ENCODE data around the gene PXDN.

Gene PXDN

DNA sequence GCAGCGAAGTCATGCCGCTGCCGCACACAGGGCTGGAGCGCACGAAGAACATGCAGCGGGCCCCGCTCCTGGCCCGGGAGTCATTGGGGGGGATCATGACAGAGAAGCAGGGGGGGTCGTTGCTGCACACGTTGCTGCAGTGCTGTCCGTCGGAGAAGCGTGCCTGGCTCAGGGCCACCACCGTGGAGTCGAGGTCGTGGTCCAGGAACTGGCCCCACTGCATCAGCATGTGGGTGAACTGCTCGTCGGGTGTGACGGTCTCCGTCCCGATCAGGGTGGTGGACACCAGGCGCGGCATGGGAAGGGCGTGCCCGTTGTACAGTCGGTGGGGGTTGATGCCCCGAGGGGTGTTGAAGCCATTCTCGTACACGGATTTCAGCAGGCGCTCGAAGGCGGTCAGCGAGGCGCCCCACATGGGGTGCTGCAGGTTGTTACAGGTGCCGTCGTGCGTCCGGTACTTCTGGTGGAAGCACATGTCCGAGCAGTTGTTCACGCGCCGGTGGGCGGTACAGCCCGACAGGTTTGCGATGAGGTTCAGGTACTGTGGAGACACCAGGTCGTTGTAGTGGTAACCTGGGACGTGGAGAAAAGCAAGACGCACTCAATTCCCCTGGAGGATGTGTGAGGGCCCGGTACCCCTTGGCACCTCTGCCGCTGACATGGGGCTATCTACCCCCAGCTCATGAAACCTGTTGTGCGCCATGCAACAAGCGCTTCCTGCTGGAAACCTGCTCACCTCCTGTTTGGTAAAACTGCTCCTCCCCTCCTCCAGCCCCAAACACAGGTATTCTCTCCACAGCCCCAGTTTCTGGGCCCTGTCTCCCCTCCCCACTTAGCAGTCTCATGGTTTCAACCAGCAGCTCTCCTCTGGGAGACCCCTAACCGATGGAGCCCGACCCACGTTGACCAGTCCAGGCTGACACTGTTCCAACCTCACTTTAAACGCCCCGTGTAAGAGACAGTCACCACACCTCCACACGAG, 94.9 kb downstream of the PXDN start:
- DNase-seq (ENCODE audit: low spot score) = no peak

DNA sequence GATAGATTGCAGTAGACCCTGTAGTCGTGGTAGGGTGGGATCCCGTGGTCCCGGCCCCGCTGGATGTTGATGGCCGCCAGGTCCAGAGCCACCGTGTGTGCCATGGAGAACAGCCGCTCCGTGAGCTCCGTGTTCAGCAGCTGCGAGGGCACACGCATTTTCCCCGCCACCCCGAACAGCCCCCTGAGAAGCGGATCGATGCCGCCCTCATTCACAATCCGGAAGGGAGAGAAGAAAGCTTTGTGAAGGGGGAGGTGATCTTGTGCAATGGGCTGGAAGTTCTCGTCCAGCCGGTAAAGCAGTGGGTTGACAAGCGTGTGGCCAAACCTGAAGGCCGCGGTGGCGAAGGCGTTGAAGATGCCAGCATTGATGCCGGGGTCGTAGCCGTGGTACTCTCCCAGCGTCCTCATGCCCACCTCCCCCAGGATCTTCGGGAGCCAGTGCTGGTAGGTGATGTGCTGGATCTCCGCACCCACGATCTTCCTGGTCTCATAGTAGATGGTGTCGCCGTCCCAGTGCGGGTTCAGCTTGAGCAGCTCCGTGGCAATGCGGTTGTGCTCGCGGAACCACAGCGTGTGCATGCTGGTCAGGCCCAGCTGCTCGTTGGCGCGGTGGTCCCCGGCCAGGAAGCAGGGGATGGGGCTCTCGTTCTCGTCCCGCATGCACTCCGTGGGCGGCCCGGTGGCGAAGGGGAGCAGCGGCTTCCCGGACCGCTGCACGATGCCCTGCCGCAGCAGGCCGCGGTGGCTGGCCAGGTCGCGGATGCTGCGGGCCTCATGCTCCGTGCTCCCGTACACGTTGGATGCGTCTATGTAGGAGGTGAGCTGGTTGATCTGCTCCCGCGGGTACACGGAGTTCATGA, 95.8 kb downstream of the PXDN start:
- no peak for DNase-seq (ENCODE audit: low spot score)

DNA sequence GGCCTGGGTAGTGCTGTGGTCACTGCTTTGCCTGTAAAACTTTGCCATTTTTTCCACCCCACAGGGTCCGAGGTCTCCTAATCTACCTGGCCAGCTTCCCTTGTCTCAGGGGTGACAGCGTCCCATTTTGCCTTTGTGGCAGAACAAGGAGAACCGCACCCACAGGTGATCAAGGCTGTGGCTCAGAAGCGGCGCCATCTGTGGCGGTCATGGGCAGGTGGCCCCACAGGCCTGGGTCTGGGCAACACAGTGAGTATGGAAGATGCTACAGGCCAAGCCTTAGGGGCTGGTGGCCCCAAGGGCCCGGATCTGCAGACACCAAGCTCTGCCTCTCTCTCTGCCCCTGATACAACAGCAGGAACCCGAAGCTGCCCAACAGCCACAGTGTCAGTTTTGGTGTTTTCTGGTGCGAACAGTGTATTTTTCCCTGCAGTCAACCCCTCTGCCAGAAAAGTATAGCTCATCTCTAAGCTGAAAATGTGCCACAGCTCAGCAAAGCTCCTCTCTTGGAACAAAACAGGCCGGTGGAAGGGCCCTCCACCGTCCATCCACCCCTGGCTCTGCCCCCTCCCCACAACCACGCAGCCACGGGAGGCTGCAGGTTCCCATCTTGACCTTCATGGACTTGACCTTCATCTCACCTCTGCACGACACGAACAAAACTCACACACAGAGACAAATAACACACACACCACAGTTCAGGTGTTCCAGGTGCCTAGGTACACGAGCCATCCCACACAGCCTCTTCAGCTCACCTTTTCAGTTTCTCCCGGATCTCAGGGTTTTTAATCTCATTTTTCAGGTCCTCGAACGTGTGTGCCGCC, 96.7 kb downstream of the PXDN start:
- DNase-seq (ENCODE audit: low spot score) = no peak

DNA sequence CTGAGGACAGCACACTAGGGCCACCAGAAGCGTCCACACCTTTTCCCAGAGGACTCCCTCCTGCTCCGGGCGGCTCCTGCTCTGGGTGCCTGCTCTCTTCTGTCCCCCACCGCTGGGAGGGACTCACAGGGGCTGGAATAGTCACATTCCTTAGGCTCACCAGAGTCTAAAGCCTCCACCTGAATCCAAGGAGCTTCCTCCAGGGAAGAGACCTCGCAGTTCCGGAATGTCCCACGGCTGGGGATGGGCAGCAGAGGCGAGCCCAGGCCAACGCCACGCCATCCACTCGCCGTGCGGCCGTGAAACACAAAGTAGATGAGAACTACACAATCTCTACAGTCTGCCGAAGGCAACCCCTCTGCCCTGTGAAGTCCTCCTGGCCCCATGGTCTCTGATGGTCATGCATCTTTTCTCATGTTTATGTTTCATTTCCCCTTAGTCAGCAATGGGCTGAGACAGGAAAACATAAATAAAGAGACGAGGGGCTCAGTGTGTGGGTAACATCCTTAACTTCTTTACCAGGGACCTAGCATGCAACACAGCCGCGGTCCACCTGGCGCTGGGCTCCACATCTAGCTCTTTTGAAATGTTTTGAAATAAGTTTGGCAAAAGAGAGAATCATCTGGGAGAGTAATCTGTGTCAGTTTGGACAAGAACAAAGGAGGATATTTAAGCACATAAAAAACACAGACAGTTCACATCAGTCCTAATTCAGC, 98.4 kb downstream of the PXDN start:
- DNase-seq (ENCODE audit: low spot score) = no peak

DNA sequence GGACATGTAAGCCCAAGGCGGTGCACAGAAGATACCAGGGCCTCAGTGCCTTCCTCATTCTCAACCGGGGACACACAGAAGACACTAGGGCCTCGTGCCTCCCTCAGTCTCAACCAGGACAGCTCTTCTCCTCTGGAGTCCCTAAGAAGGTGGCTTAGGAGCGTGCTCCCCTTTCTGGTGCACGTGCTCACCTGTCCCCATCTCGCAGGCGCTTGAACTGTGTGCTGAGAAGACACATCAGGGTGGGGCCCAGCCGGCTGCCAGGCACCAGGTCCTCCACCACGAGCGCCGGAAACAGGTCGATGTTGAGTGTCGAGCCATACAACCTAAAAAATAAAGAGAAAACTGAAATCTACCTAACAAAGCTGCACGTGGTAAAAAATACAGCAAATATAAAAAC, 99.9 kb downstream of the PXDN start:
- no peak for DNase-seq (ENCODE audit: low spot score)

DNA sequence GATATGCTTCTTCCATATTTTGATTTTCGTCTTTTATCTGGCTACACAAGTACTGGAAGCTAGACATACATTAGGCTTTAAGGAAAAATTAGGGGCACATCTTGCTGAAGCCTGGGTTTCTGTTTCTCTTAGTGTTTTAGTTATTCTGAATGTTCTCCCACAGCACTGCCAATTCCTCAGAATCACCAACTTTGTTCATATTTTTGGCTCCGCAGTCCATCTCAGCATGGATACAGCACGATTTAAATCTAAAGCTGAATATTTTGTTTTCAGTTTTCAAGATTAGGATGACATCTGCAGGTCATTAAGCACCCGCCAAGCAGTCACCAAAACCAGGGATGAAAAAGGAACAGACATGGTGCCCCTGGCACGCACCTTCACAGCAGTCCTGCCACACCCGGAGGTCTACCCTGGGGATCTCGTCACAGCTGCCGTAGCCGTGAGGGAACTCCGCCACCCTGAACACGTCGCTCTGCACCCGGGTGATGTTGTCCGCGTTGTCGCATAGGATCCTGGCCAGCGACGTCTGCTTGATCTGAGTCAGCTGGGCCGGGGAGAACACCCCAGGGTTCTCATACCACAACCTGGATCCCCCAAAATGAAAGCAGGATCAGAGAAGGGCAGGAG, 101.2 kb downstream of the PXDN start:
- no peak for DNase-seq (ENCODE audit: low spot score)

DNA sequence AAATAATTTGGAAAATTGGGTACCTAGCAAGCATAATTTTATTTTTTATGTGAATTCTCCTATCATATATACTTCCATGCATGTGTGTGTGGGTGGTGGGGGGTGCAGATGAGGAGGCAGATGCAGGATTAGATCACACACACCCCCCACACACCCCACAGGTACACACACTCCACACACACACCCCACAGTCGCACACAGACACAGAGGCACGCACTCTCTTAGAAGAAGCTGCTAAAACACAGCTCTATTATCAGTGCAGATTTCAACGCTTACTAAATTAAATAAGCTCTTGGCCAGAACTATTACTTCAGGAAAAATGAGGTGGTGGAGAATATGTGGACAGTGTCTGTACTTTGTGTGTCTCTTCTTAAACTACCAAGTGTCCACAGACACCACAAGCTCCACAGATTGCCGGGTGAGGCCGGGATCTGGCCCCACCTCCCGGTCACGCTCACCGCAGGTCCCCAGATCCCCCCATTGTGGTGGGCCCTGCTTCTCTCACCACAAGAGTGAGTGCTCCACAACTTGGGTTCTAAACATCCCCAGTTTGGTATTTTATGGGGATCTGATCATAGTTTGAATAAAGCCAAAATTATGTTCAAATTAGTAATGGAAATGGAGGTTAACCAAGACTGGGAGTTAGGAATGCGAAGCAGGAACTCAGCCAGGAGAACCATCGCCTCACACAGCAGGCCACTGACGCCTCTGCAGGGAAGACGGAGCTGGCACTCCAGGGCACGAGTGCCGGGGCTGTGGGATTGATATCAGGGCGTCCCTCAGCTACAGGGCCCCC, 102.1 kb downstream of the PXDN start:
- DNase-seq (ENCODE audit: low spot score) = no peak

DNA sequence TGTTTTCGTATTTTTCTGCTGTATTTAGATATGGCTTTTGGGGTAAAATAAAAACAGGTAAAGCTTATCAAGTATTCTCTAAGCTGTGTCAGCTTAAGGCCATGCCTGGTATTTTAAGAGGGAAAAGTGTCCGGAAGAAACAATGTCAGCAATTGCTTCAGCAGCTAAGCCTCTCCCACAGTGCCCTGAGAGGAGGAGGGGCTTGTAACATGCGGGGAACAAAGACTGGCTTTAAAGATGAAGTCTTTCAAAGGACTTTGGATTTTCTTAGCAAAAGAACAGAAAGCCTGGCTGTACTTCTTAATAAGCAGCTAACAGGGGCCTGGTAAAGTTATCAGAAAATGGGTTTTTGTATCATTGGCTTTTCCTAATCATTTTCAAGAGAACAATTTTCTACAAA, 102.8 kb downstream of the PXDN start:
- no peak for DNase-seq (ENCODE audit: low spot score)

DNA sequence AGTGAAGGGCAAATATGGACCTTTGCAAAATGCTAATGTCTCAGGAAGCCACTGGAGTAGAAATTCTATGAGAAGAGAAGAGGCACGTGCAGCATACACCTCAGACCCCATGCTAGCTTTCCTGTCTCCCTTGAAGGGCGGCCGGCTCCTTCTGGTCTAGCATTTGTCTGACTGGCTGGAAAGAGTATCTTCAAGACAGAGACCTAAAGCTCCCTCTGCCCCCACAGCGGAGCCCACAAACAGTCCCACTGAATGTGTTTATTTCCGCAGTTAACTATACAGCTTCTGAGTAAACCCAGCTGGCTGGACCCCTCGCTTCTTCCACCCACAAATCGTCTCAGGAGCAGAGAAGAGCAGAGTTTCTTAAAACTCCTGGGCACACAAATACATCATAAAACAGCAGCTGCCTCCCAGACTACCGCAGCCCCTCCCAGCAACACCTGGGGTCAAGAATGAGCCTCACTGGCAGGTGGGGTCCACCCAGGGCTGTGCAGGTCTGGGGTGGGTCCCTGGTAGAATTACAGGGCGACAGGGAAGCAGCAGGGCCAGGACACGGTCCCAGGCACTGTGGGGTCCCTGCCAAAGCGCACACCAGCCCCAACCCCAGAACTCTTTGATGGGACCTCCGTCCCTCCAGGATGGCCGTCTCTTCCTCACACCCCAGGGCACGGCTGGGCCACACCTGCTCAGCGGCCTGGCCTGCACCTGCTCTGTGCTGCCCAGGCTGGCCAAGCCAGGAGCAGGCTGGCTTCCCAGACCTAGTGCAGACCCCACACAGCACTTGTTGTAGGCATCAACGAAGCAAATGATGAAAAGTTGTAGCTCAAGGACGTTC, 103.8 kb downstream of the PXDN start:
- DNase-seq (ENCODE audit: low spot score) = no peak

DNA sequence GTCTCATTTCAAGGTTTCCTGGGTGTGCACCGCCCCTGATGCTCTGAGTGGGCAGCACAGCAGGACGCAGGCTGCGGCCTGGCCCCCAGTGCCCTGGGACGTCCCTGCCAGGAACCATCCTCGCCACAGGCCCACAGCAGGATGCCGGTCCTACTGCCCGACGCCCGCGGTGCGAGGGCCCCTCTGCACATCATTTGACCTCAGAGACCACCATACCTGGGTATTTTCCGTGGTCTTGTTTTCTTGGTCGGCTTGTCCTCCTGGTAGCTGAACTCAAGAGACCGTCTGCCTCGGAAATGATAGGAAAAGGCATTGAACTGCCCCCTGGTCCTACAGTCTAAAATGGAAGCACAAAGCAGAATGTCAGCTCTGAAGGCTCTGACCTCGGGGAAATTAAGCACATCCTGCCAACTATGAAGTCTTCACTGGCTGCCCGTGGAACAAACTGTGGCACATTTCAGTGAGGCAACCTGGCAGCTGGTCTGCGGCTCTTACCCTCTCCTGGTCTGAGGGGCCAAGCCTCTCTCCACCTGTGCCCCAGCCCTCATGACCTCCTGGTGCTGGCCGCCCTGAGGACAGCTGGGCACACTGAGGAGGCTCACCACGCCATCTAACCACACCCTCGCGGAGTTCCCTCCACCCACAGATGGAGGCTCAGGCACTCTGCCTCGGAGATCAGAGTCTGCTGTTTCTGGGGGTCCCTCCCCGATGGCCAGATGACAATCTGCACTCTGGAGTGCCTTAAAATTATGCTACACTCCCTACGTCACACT, 105.0 kb downstream of the PXDN start:
- DNase-seq (ENCODE audit: low spot score) = no peak

DNA sequence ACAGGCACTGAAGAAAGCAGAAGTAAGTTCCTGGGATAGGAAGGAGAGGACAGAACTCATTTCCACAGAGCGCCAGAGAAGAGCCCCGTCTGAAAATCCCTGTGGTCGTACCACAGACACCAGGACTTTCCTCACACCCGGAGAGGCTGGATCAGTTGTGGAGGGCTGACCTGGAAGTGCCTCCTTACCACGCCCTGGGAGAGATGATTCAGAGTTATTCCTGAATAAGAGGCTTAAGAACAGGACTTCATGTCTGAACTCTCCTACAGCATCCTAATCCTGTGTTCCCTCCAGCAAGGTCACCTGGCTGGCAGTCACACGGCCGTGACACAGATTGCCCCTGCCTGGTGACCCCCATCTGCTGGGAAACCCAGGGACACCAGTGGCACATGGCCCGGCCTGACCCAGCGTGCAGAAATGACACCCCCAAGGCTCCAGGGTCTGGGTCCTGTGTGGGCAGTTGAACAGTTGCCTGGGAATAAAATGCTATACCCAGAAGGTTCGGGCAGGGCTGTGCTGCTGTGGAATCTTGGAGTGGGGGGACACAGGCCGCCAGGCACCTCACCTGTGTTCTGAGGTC, 105.9 kb downstream of the PXDN start:
- no peak for DNase-seq (ENCODE audit: low spot score)

DNA sequence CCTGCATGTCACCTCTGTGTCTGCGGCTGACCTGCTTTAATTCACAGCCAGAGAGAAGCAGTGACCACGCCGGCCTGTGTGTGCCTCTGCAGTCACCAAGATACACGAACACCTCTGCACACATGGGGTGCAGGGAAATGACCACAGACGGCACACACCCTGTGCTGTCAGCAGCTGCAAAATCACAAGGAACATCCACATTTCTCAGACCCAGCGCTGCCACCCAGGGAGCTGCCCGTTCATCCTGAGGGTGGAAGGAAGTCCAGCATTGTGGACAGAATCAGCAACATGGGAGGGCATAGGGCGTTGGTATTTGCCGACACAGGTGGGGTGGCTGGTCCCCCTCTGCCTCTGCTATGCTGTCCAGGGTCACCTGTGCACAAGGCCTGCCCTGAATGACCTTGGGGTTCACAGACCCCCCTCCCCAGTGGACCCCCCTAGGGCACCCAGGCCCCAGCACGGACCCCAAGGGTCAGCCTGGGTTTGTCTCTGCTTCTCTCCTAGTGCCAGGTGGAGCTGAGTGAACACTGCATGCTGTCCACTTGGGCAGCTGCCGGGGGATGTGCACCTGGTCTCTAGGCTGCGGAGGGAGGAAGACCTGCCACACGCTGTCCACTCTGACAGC, 107.4 kb downstream of the PXDN start:
- DNase-seq (ENCODE audit: low spot score) = no peak

DNA sequence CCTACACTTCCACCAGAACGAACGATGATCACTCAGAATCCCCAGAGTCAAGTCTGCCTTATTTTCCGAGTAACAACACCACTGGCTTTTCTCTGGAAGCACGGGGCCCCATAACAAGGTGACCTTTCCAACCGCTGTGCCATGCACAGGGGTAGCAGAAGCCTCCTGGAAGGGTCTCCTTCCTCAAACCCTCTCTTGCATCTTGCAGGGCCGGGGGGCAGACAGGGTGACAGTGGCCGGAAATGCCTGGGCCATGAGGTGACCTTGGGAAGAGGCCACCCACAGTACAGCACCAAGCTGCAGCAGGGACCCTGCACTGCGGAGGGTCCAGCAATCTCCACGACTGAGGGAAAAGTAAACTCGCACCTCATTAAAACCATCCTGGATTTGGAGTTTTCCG, 108.5 kb downstream of the PXDN start:
- DNase-seq (ENCODE audit: low spot score) = no peak

DNA sequence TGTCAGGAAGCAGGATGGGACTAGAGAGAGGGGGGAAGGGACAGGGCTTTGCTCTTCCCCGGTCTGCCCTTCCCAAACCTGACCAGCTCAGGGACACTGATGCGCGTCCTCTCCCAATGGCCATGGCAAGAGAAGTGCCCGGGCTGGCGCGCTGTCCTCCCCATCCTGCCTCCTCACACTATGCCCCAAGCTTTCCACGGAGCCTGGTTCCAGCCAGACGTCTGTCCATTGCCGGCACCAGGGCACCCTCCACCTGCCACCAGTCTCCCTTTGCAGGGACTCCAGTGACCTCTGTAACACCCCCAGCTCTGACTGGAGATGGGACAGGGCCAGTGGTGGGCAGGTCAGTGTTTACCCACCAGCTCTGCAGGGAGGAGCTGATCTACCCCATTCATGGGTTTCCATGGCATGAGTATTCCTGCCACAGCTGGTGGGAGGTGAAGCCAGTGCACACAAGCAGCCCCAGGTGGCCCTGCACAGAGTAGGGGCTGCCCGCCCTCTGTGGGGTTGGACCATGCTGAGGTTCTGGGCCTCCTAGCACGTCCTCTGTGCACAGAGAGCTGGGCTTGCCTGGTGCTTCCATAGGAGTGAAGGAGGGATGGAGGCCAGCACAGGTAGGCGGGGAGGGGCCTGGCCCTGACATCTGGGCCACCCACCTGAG, 109.5 kb downstream of the PXDN start:
- no peak for DNase-seq (ENCODE audit: low spot score)

DNA sequence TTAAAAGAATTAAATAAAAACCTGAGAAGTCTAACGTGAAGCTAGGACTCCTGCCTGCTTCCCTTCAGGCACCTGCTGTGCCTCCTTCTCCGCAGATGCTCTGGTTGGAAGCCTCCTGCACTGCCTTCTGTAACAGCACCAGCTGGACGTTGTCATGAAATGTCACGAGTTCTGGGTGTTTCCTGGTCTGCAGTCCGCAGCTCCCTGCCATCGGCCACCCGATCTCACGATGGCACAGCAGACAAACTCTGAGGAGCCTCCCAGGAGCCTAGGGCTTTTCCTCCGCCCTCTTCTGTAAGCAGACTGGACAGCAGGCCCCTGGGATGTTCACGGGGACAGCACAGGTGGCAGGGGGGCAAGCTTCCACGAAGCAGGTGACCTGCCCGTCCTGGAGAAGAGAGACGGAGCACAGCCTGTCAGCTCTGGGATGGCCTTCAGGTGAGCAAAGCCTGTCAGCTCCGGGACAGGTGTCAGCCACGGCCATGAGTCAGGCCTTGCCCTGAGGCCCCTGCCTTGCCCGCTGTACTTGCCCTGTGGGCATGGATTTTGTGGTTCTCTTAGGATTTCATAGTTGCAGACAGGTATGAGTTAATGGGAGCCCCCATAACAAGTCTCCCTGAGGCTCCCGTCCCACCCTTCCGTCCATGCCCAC, 110.3 kb downstream of the PXDN start:
- DNase-seq (ENCODE audit: low spot score) = no peak

DNA sequence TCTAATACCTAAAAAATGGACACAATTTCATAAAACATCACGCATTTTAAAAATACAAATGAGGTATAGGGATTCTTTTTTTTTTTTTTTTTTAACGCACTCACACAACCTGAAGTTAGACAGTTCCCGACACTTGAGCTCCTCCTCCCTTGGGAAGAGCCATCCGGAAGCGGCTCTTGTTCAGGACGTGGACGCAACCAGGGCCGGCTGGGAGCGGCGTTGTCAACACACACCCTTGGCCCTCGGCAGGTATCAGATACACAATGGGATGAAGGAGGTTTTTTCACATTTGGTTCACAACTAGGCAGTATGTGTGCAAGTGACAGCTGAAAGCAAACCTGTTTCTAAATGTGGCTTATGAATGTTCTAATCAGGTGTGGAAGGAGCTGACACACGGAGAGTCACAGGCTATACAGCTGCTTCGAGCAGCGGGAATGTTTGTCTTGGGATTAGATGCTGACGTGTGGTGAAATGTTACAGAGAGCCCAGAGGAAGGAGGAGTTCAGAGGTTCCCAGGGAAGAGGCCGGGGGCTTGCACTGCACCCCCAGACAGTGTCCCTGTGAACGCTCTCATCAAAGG, 111.1 kb downstream of the PXDN start:
- no peak for DNase-seq (ENCODE audit: low spot score)
